ENCODE results near the gene NOX3. TPM values are rescaled to one million over a fixed set of nuclear protein-coding genes. Genes with fewer than 3 reads are reported as not detected.

NOX3 gene
- total RNA-seq, 3 donors from 2014 or later (not counting 1 experiment from before 2014, with no cell fraction given) = not detected

DNA sequence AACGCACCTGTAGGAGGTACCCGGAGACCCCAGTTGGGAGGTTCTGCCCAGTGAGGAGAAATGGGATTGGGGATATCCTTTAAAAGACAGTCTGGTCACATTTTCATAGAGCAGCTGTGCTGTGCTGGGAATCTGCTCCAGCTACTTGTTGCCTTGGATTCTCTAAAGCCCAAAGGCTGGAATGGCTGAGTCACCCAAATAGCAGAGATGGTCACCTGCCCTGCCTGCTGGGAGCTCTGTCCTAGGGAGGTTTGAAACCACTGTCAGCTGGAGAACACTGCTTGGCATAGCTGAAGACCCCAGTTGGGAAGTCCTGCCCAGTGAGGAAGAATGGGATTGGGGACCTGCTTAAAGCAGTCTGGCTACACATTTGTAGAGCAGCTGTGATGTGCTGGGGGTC lies 106.5 kb downstream of the NOX3 start:
- Mint-ChIP-seq H3K27ac (no peak overlapping the region), H3K9me3 (peaks cover 2 to 13% of the 10 kb centered on the region in 2 donors)

DNA sequence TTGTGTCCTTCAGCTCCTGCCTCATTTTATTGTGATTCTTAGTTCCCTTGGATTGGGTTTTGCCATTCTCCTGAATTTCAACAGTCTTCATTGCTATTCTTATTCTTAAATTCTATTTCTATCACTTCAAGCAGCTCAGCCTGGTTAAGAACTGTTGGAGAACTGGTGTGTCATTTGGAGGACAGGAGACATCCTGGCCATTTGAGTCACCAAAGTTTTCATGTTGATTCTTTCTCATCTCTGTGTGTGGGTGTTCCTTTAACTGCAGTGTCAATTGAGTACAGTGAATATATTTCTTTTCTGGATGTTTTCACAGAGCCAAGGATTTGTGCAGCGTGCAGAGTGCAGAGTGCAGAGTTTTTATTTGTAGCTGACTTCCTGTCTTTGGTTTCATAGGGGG lies 107.8 kb downstream of the NOX3 start:
- TF ChIP-seq, protein P1, sequence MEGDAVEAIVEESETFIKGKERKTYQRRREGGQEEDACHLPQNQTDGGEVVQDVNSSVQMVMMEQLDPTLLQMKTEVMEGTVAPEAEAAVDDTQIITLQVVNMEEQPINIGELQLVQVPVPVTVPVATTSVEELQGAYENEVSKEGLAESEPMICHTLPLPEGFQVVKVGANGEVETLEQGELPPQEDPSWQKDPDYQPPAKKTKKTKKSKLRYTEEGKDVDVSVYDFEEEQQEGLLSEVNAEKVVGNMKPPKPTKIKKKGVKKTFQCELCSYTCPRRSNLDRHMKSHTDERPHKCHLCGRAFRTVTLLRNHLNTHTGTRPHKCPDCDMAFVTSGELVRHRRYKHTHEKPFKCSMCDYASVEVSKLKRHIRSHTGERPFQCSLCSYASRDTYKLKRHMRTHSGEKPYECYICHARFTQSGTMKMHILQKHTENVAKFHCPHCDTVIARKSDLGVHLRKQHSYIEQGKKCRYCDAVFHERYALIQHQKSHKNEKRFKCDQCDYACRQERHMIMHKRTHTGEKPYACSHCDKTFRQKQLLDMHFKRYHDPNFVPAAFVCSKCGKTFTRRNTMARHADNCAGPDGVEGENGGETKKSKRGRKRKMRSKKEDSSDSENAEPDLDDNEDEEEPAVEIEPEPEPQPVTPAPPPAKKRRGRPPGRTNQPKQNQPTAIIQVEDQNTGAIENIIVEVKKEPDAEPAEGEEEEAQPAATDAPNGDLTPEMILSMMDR (IDR thresholded peaks at IDR 0.05) = no peak
- intact Hi-C loops (cut with micrococcal nuclease) = no loop called here
- no peak overlapping the region for H3K4me3 Mint-ChIP-seq
- ATAC-seq = no peak
- Histone ChIP-seq H3K27ac (ENCODE audit: low read length) (no peak overlapping the region), H3K4me1 (ENCODE audit: control insufficient read depth, insufficient read depth, low read length) (no peaks in the 10 kb centered on the region), H3K4me3 (ENCODE audit: low read length) (no peak overlapping the region), H3K9me3 (ENCODE audit: control insufficient read depth, insufficient read depth, low read length) (no peaks in the 10 kb centered on the region), H3K27me3 (ENCODE audit: control insufficient read depth, insufficient read depth, low read length) (no peaks in the 10 kb centered on the region), H3K36me3 (ENCODE audit: control insufficient read depth, insufficient read depth, low read length) (no peaks in the 10 kb centered on the region)
- 85% methylated on average over 1 of the region's 1 CpG for WGBS (ENCODE audit: insufficient coverage)
- H3K27ac Mint-ChIP-seq = no peak overlapping the region
- H3K9me3 Mint-ChIP-seq = peaks cover 2 to 12% of the 10 kb centered on the region in 2 donors
- no peaks in the 10 kb centered on the region for H3K4me1 Mint-ChIP-seq
- H3K27me3 Mint-ChIP-seq (ENCODE audit: low read depth in 2 of 2) = peaks cover 0 to 13% of the 10 kb centered on the region in 2 donors
- no peak for DNase-seq
- peaks cover 17% of the 10 kb centered on the region for H3K36me3 Mint-ChIP-seq

More for the DNA sequence above, 106.5 kb downstream of the NOX3 start:
- Histone ChIP-seq H3K36me3 (ENCODE audit: control insufficient read depth, insufficient read depth, low read length) (no peaks in the 10 kb centered on the region), H3K27ac (ENCODE audit: low read length) (no peak overlapping the region), H3K4me3 (ENCODE audit: low read length) (no peak overlapping the region), H3K9me3 (ENCODE audit: control insufficient read depth, insufficient read depth, low read length) (peaks cover 11% of the 10 kb centered on the region), H3K4me1 (ENCODE audit: control insufficient read depth, insufficient read depth, low read length) (no peaks in the 10 kb centered on the region), H3K27me3 (ENCODE audit: control insufficient read depth, insufficient read depth, low read length) (no peaks in the 10 kb centered on the region)
- ATAC-seq = no peak
- Mint-ChIP-seq H3K4me3 (no peak overlapping the region), H3K4me1 (no peaks in the 10 kb centered on the region), H3K27me3 (ENCODE audit: low read depth in 2 of 2) (peaks cover 0 to 13% of the 10 kb centered on the region in 2 donors), H3K36me3 (peaks cover 24% of the 10 kb centered on the region)
- WGBS (ENCODE audit: insufficient coverage) = 96% methylated on average over 2 of the region's 2 CpGs
- DNase-seq = no peak
- intact Hi-C loops (cut with micrococcal nuclease) = no loop called here
- TF ChIP-seq, protein P1 (IDR thresholded peaks at IDR 0.05) = no peak

DNA sequence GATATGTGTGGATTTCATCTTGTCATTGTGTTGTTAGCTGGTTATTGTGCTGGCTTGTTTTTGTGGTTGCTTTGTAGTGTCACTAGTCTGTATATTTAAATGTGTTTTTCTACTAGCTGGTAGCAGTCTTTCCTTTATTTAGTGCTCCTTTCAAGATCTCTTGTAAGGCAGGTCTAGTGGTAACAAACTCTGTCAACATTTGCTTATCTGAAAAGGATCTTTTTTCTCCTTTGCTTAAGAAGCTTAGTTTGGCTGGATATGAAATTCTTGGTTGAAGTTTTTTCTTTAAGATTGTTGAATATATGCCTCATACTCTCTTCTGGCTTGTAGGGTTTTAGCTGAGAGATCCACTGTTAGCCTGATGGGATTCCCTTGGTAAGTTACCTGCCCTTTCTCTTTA lies 108.7 kb downstream of the NOX3 start:
- Mint-ChIP-seq H3K4me3 (no peak overlapping the region), H3K9me3 (peaks cover 2 to 12% of the 10 kb centered on the region in 2 donors), H3K27me3 (ENCODE audit: low read depth in 2 of 2) (peaks cover 0 to 13% of the 10 kb centered on the region in 2 donors), H3K4me1 (no peaks in the 10 kb centered on the region), H3K36me3 (peaks cover 17% of the 10 kb centered on the region), H3K27ac (no peak overlapping the region)
- Histone ChIP-seq H3K9me3 (ENCODE audit: control insufficient read depth, insufficient read depth, low read length) (no peaks in the 10 kb centered on the region), H3K27me3 (ENCODE audit: control insufficient read depth, insufficient read depth, low read length) (no peaks in the 10 kb centered on the region), H3K4me3 (ENCODE audit: low read length) (no peak overlapping the region), H3K36me3 (ENCODE audit: control insufficient read depth, insufficient read depth, low read length) (no peaks in the 10 kb centered on the region), H3K27ac (ENCODE audit: low read length) (no peak overlapping the region), H3K4me1 (ENCODE audit: control insufficient read depth, insufficient read depth, low read length) (no peaks in the 10 kb centered on the region)
- TF ChIP-seq, protein P1 (IDR thresholded peaks at IDR 0.05) = no peak
- intact Hi-C loops (cut with micrococcal nuclease) = no loop called here
- ATAC-seq = no peak
- no peak for DNase-seq

Other genes with a start within 250 kb of the NOX3 start
- not detected for gene CLDN20, start 191.8 kb downstream of the NOX3 start, total RNA-seq
- gene TFB1M, start 141.4 kb downstream of the NOX3 start, total RNA-seq = 10 to 100 TPM; 14.1 to 20.1 (median 17.1) TPM